RPMI8226 (cell line): Measurements from ENCODE around the gene MIAT.

Experiments used
- DNase-seq: peaks from one replicate; pipeline ENCODE4 v3.0.0-alpha.2; 2015

The MIAT gene

GRCh38 chr22:26632422-26633155 lies 24.8 kb upstream of the MIAT start:
- no peak for DNase-seq

- no peak for DNase-seq
Observed at GRCh38 chr22:26634189-26634588, 23.2 kb upstream of the MIAT start.

- DNase-seq: no peak
Observed at GRCh38 chr22:26635117-26635516, 22.3 kb upstream of the MIAT start.

GRCh38 chr22:26636296-26636695 lies 21.1 kb upstream of the MIAT start:
- DNase-seq: no peak

GRCh38 chr22:26642465-26643417 lies 14.6 kb upstream of the MIAT start:
- peak; percentile 50 for DNase-seq

- DNase-seq: no peak
Observed at GRCh38 chr22:26643418-26644100, 13.8 kb upstream of the MIAT start.

- DNase-seq: no peak
Observed at GRCh38 chr22:26646158-26646557, 11.2 kb upstream of the MIAT start.

GRCh38 chr22:26648011-26648497 lies 9.3 kb upstream of the MIAT start:
- peak; percentile 85 for DNase-seq

- no peak for DNase-seq
Observed at GRCh38 chr22:26648528-26649388, 8.6 kb upstream of the MIAT start.

GRCh38 chr22:26650722-26651421 lies 6.5 kb upstream of the MIAT start:
- no peak for DNase-seq

- DNase-seq: no peak
Observed at GRCh38 chr22:26651815-26652214, 5.6 kb upstream of the MIAT start.

- DNase-seq: no peak
Observed at GRCh38 chr22:26658161-26658560, 773 bp downstream of the MIAT start.

GRCh38 chr22:26658671-26659478 lies 1.5 kb downstream of the MIAT start:
- peak; percentile 87 for DNase-seq

GRCh38 chr22:26660356-26660755 lies 3.0 kb downstream of the MIAT start:
- DNase-seq: no peak

- DNase-seq: no peak
Observed at GRCh38 chr22:26660961-26661578, 3.7 kb downstream of the MIAT start.

- DNase-seq: no peak
Observed at GRCh38 chr22:26662160-26662559, 4.8 kb downstream of the MIAT start.

- DNase-seq: no peak
Observed at GRCh38 chr22:26663374-26663923, 6.1 kb downstream of the MIAT start.

- no peak for DNase-seq
Observed at GRCh38 chr22:26665813-26666231, 8.4 kb downstream of the MIAT start.

- no peak for DNase-seq
Observed at GRCh38 chr22:26667140-26667539, 9.8 kb downstream of the MIAT start.

GRCh38 chr22:26669060-26669481 lies 11.7 kb downstream of the MIAT start:
- peak; percentile 62 for DNase-seq
